Activated effector memory CD4-positive, alpha-beta T cell treated with anti-CD3 and anti-CD28 coated beads, Interleukin-2, amount 50 U/mL, for 16 hours (primary cell): ENCODE data around the gene BOD1L2.

Experiments
- DNase-seq: peaks from one replicate; pipeline ENCODE4 v3.0.0-alpha.2; 2020

BOD1L2 gene

GRCh38 chr18:57146956-57147636, at the start of gene BOD1L2:
TSS of gene BOD1L2 (plus strand) at chr18:57147087. CDS start at chr18:57147313, 226 bp downstream.
- no peak for DNase-seq

GRCh38 chr18:57107140-57107832, 39.6 kb upstream of the BOD1L2 start:
- no peak for DNase-seq

GRCh38 chr18:57110290-57110689, 36.6 kb upstream of the BOD1L2 start:
- DNase-seq, result no peak

GRCh38 chr18:57113799-57114420, 33.0 kb upstream of the BOD1L2 start:
- DNase-seq, result no peak

GRCh38 chr18:57116598-57117132, 30.2 kb upstream of the BOD1L2 start:
- no peak for DNase-seq

- no peak for DNase-seq
These were observed 25.3 kb upstream of the BOD1L2 start for GRCh38 chr18:57121542-57122112.

- no peak for DNase-seq
These were observed 23.9 kb upstream of the BOD1L2 start for GRCh38 chr18:57122936-57123510.

GRCh38 chr18:57125627-57126026, 21.3 kb upstream of the BOD1L2 start:
- DNase-seq, result no peak

GRCh38 chr18:57128220-57128932, 18.5 kb upstream of the BOD1L2 start:
- no peak for DNase-seq

- DNase-seq, result no peak
These were observed 15.8 kb upstream of the BOD1L2 start for GRCh38 chr18:57131101-57131500.

- no peak for DNase-seq
These were observed 15.1 kb upstream of the BOD1L2 start for GRCh38 chr18:57131782-57132181.

- no peak for DNase-seq
These were observed 12.2 kb upstream of the BOD1L2 start for GRCh38 chr18:57134618-57135135.

GRCh38 chr18:57135699-57136098, 11.2 kb upstream of the BOD1L2 start:
- no peak for DNase-seq

GRCh38 chr18:57137847-57138246, 9.0 kb upstream of the BOD1L2 start:
- no peak for DNase-seq

GRCh38 chr18:57141208-57142129, 5.4 kb upstream of the BOD1L2 start:
- no peak for DNase-seq

GRCh38 chr18:57142324-57142723, 4.6 kb upstream of the BOD1L2 start:
- no peak for DNase-seq

GRCh38 chr18:57143265-57143664, 3.6 kb upstream of the BOD1L2 start:
- DNase-seq, result no peak

- DNase-seq, result no peak
These were observed 1.4 kb downstream of the BOD1L2 start for GRCh38 chr18:57148263-57148662.

GRCh38 chr18:57149051-57149450, 2.2 kb downstream of the BOD1L2 start:
- no peak for DNase-seq

- no peak for DNase-seq
These were observed 2.6 kb downstream of the BOD1L2 start for GRCh38 chr18:57149531-57149930.

- no peak for DNase-seq
These were observed 3.2 kb downstream of the BOD1L2 start for GRCh38 chr18:57150081-57150480.
